B cell (primary cell): ENCODE data around the gene C11orf21. TPM values are rescaled to one million over a fixed set of nuclear protein-coding genes. Genes with fewer than 3 reads are reported as not detected.

Source experiments
- ATAC-seq: fragments of 200-7000 bp; cut with Tn5 transposase; one replicate; pipeline ENCODE4 v1.10.0; 2021; ENCODE audit warnings: low read depth, mild to moderate bottlenecking, moderate number of reproducible peaks, moderate library complexity
- CTCF ChIA-PET: fragments of 350-600 bp; sonication (Branson Sonifier 250); formaldehyde crosslinking; loops from one replicate; lab custom pipeline; 2021; ENCODE audit warnings: antibody characterized with exemption, inconsistent platforms; lab: Charles Lee
- POLR2A ChIA-PET: fragments of 350-600 bp; sonication (Branson Sonifier 250); formaldehyde crosslinking; loops from one replicate; lab custom pipeline; 2021; ENCODE audit warnings: antibody characterized with exemption; lab: Charles Lee
- DNase-seq: peaks from one replicate; pipeline ENCODE4 v3.0.0; 2013
- H2AFZ ChIP-seq: 2 replicates; pipeline ENCODE4 v1.6.1; 2012; ENCODE audit warnings: mild to moderate bottlenecking, low read depth, low read length; ENCODE audit not compliant: insufficient read depth, poor library complexity, severe bottlenecking
- H3K27ac ChIP-seq, 2 donors: 1 replicate in 1 of 2; 2 replicates in 1 of 2; pipeline ENCODE4 v1.5.1; 2012 to 2013; ENCODE audit warnings: low read length in 2 of 2, mild to moderate bottlenecking in 2 of 2, moderate library complexity in 1 of 2
- H3K27me3 ChIP-seq, 4 experiments: fragments of 200-600 bp in 1 of 4; sonication (generic) in 1 of 4; replicated peaks in 1 of 4; 1 replicate in 2 of 4; 2 replicates in 2 of 4; pipeline versions ENCODE4 v1.6.1 to v1.7.0; 2013 to 2016; ENCODE audit warnings: low read length in 3 of 4, mild to moderate bottlenecking in 2 of 4, mixed read lengths in 1 of 4, moderate library complexity in 1 of 4; ENCODE audit not compliant: insufficient read depth in 4 of 4, control insufficient read depth in 3 of 4; ENCODE audit errors: control extremely low read depth in 1 of 4
- H3K36me3 ChIP-seq, 2 experiments: replicated peaks in 1 of 2; 1 replicate in 1 of 2; 2 replicates in 1 of 2; pipeline versions ENCODE4 v1.6.1 to v1.7.1; 2013; ENCODE audit warnings: low read length in 1 of 2; ENCODE audit not compliant: insufficient read depth in 2 of 2, control insufficient read depth in 1 of 2; ENCODE audit errors: control extremely low read depth in 1 of 2, extremely low read depth in 1 of 2
- H3K4me1 ChIP-seq, 2 donors: fragments of 200-600 bp in 1 of 2; sonication (generic) in 1 of 2; 1 replicate in 1 of 2; 2 replicates in 1 of 2; pipeline versions ENCODE4 v1.5.1 to v1.6.1; 2013 to 2017; ENCODE audit warnings: low read length in 2 of 2; ENCODE audit not compliant: control insufficient read depth in 2 of 2, insufficient read depth in 2 of 2
- H3K4me2 ChIP-seq: replicated peaks from 2 replicates; pipeline ENCODE3; 2012; ENCODE audit warnings: mild to moderate bottlenecking, low read depth, low read length; ENCODE audit not compliant: poor library complexity, severe bottlenecking
- H3K4me3 ChIP-seq, 5 experiments: fragments of 200-600 bp in 1 of 5; sonication (generic) in 1 of 5; 1 replicate in 3 of 5; 2 replicates in 2 of 5; pipeline versions ENCODE4 v1.5.1 to v1.7.0; 2011 to 2016; ENCODE audit warnings: low read length in 4 of 5, mild to moderate bottlenecking in 4 of 5, low read depth in 2 of 5, control low read depth in 1 of 5, moderate library complexity in 1 of 5; ENCODE audit not compliant: insufficient read depth in 1 of 5; ENCODE audit errors: control extremely low read depth in 1 of 5, extremely low read depth in 1 of 5
- H3K79me2 ChIP-seq: fragments of 200-600 bp; sonication (generic); one replicate; pipeline ENCODE4 v1.6.0; 2016; ENCODE audit warnings: low read length; ENCODE audit not compliant: control insufficient read depth, insufficient read depth
- H3K9ac ChIP-seq: fragments of 200-600 bp; sonication (generic); 2 replicates; pipeline ENCODE4 v1.6.1; 2017; ENCODE audit warnings: mild to moderate bottlenecking, low read length, moderate library complexity
- H3K9me3 ChIP-seq, 3 donors: one replicate each; pipeline versions ENCODE4 v1.6.1 to v1.7.1; 2013; ENCODE audit warnings: low read length in 2 of 3; ENCODE audit not compliant: control insufficient read depth in 2 of 3, insufficient read depth in 1 of 3; ENCODE audit errors: control extremely low read depth in 1 of 3
- H4K20me1 ChIP-seq: 2 replicates; pipeline ENCODE4 v1.6.0; 2012; ENCODE audit warnings: mild to moderate bottlenecking, low read length; ENCODE audit not compliant: insufficient read depth, control insufficient read depth, poor library complexity, severe bottlenecking
- H3K27ac Mint-ChIP-seq: one replicate; pipeline ENCODE4 v1.8.0; 2021; ENCODE audit warnings: mixed read lengths
- H3K27me3 Mint-ChIP-seq: one replicate; pipeline ENCODE4 v1.8.0; 2021; ENCODE audit warnings: mixed read lengths
- H3K4me1 Mint-ChIP-seq: one replicate; pipeline ENCODE4 v1.8.0; 2021; ENCODE audit warnings: mixed read lengths
- H3K4me3 Mint-ChIP-seq: one replicate; pipeline ENCODE4 v1.8.0; 2021; ENCODE audit warnings: mixed read lengths
- H3K9me3 Mint-ChIP-seq: one replicate; pipeline ENCODE4 v1.8.0; 2022; ENCODE audit warnings: mixed read lengths; ENCODE audit not compliant: insufficient read depth
- CTCF ChIP-seq: fragments of 200-600 bp; IDR thresholded peaks from one replicate; pipeline ENCODE4 v1.8.0; 2022; ENCODE audit warnings: antibody characterized with exemption, mild to moderate bottlenecking
- EZH2 ChIP-seq: IDR thresholded peaks from 2 replicates; pipeline ENCODE4 v1.6.1; 2012; ENCODE audit warnings: borderline replicate concordance, low read depth, mild to moderate bottlenecking, moderate library complexity, low read length; ENCODE audit not compliant: insufficient read depth, poor library complexity, severe bottlenecking
- WGBS: methylation state at CpG from one replicate; pipeline ENCODE4 v1.1.5; 2013; ENCODE audit warnings: missing lambda C conversion rate; ENCODE audit not compliant: insufficient coverage; 5-methylcytosine and 5-hydroxymethylcytosine counted together
- intact Hi-C: fragments of 100-400 bp; cut with micrococcal nuclease; formaldehyde crosslinking; loops from one replicate; pipeline ENCODE4 v1.10.0; 2022
- polyA plus RNA-seq: library from polyadenylated mRNA; depleted of rRNA; stranded (reverse); fragments of >200 nt; gene quantifications from 2 replicates; pipeline ENCODE4 v1.2.3, GENCODE V29; 2012
- total RNA-seq, 2 donors: library from RNA; stranded (reverse); fragments of 120-200 nt in 1 of 2; gene quantifications; 1 replicate in 1 of 2; 2 replicates in 1 of 2; pipeline versions ENCODE4 v1.2.3 to v1.2.4, GENCODE V29; 2013 to 2022

C11orf21 gene
- total and polyA plus RNA-seq, 2 donors (not counting 1 experiment from before 2014, with no cell fraction given): 22.8 to 38.9 TPM

- CTCF ChIA-PET: no interaction called here
- H3K9me3 Mint-ChIP-seq: no peaks in the 10 kb centered on the region
- Histone ChIP-seq H4K20me1 (no peaks in the 10 kb centered on the region), H3K9me3 (peaks cover 0 to 5% (median 0%) of the 10 kb centered on the region in 3 donors), H3K4me1 (no peaks in the 10 kb centered on the region), H3K27ac (no peak overlapping the region), H3K4me3 (no peak overlapping the region), H3K27me3 (peaks cover 0 to 6% (median 0%) of the 10 kb centered on the region in 4 experiments), H3K4me2 (no peak overlapping the region), H2AFZ (no peak overlapping the region), H3K9ac (no peak overlapping the region), H3K79me2 (no peaks in the 10 kb centered on the region), H3K36me3 (no peaks in the 10 kb centered on the region)
- H3K4me3 Mint-ChIP-seq: no peak overlapping the region
- H3K4me1 Mint-ChIP-seq: no peaks in the 10 kb centered on the region
- H3K27me3 Mint-ChIP-seq: peaks cover 9% of the 10 kb centered on the region
- DNase-seq: no peak
- POLR2A ChIA-PET: no interaction called here
- no peak for ATAC-seq
- intact Hi-C loops: no loop called here
- TF ChIP-seq CTCF: no peak
- no peak for TF ChIP-seq EZH2
- H3K27ac Mint-ChIP-seq: no peak overlapping the region
- 67% methylated on average over 1 of the region's 6 CpGs for whole genome bisulfite sequencing
Measured at GRCh38 chr11:2252018-2252417, 49.7 kb downstream of the C11orf21 start.

GRCh38 chr11:2251138-2251537 is 50.6 kb downstream of the C11orf21 start:
- intact Hi-C loops: no loop called here
- DNase-seq (no peak), ATAC-seq (no peak)
- no peaks in the 10 kb centered on the region for H3K4me1 Mint-ChIP-seq
- Histone ChIP-seq H3K9me3 (peaks cover 0 to 5% (median 0%) of the 10 kb centered on the region in 3 donors), H3K4me2 (no peak overlapping the region), H3K79me2 (no peaks in the 10 kb centered on the region), H3K27ac (no peak overlapping the region), H3K9ac (no peak overlapping the region), H3K36me3 (no peaks in the 10 kb centered on the region), H4K20me1 (no peaks in the 10 kb centered on the region), H3K4me1 (no peaks in the 10 kb centered on the region), H3K4me3 (no peak overlapping the region), H2AFZ (no peak overlapping the region), H3K27me3 (peaks cover 0 to 6% (median 0%) of the 10 kb centered on the region in 4 experiments)
- no peaks in the 10 kb centered on the region for H3K9me3 Mint-ChIP-seq
- CTCF ChIA-PET: no interaction called here
- H3K27ac Mint-ChIP-seq: no peak overlapping the region
- no peak overlapping the region for H3K4me3 Mint-ChIP-seq
- POLR2A ChIA-PET: no interaction called here
- 95% methylated on average over 4 of the region's 6 CpGs for WGBS
- no peak for TF ChIP-seq CTCF
- TF ChIP-seq EZH2: no peak
- peaks cover 9% of the 10 kb centered on the region for H3K27me3 Mint-ChIP-seq
